ENCODE results near the gene GIGYF2.

Gene GIGYF2

GRCh38 chr2:232892221-232892620, 195.1 kb downstream of the GIGYF2 start:
- TF ChIP-seq CTCF (conservative IDR thresholded peaks at IDR 0.05) (no peak), ZFX (IDR thresholded peaks at IDR 0.05) (no peak)
- H3K27ac ChIP-seq: peak overlapping the region; percentile 83; the same call in 1 of the 2 replicates

GRCh38 chr2:232892843-232893242, 195.7 kb downstream of the GIGYF2 start:
- 0 out of 2 replicates have a peak overlapping the region, but pooled peaks have one; percentile 12 for H3K27ac ChIP-seq
- TF ChIP-seq ZFX (IDR thresholded peaks at IDR 0.05): no peak

- no peak overlapping the region for H3K27ac ChIP-seq
- no peak for TF ChIP-seq CTCF (conservative IDR thresholded peaks at IDR 0.05)
- TF ChIP-seq ZFX (IDR thresholded peaks at IDR 0.05): no peak
These were observed 196.7 kb downstream of the GIGYF2 start for GRCh38 chr2:232893834-232894233.

- no peak for TF ChIP-seq ZFX (IDR thresholded peaks at IDR 0.05)
- TF ChIP-seq CTCF (conservative IDR thresholded peaks at IDR 0.05): no peak
- H3K27ac ChIP-seq: no peak overlapping the region
These were observed 197.1 kb downstream of the GIGYF2 start for GRCh38 chr2:232894251-232894650.

GRCh38 chr2:232894746-232895145, 197.6 kb downstream of the GIGYF2 start:
- no peak overlapping the region for H3K27ac ChIP-seq
- no peak for TF ChIP-seq ZFX (IDR thresholded peaks at IDR 0.05)
- TF ChIP-seq CTCF (conservative IDR thresholded peaks at IDR 0.05): no peak

- TF ChIP-seq ZFX (IDR thresholded peaks at IDR 0.05) (no peak), CTCF (conservative IDR thresholded peaks at IDR 0.05) (no peak)
- H3K27ac ChIP-seq: no peak overlapping the region
These were observed 199.0 kb downstream of the GIGYF2 start for GRCh38 chr2:232896111-232896510.

GRCh38 chr2:232896720-232897597, 199.8 kb downstream of the GIGYF2 start:
- no peak overlapping the region for H3K27ac ChIP-seq
- TF ChIP-seq CTCF (conservative IDR thresholded peaks at IDR 0.05) (no peak), ZFX (IDR thresholded peaks at IDR 0.05) (no peak)
